Loucy (cell line): Measurements from ENCODE around the gene FGFRL1.

Experiments used
- EZH2phosphoT487 ChIP-seq: fragments of 200-600 bp; IDR thresholded peaks from 2 replicates; pipeline ENCODE4 v1.6.1; 2018; ENCODE audit warnings: antibody characterized with exemption, mild to moderate bottlenecking, moderate library complexity, borderline replicate concordance
- TF ChIP-seq, protein P1 (sequence below): fragments of 200-600 bp; sonication (generic); conservative IDR thresholded peaks from 2 replicates; pipeline ENCODE4 v1.5.1; 2014; ENCODE audit warnings: mild to moderate bottlenecking, antibody characterized with exemption, low read length

DNA sequence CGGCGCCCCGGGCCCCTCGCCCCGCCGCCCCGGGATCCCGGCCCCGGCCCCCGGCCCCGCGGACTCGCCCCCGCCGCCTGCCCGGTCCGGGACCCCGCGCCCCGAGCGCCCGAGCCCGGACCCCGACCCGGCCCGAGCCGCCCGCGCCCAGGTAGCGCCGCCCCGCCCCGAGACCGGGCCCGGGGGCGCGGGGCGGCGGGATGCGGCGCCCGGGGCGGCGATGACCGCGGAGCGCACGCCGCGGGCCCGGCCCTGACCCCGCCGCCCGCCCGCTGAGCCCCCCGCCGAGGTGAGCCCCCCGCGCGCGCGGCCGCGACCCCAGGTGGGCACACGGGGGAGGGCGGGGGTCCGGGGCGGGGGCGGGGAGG lies 224 bp downstream of the FGFRL1 start:
- TF ChIP-seq, protein P1, sequence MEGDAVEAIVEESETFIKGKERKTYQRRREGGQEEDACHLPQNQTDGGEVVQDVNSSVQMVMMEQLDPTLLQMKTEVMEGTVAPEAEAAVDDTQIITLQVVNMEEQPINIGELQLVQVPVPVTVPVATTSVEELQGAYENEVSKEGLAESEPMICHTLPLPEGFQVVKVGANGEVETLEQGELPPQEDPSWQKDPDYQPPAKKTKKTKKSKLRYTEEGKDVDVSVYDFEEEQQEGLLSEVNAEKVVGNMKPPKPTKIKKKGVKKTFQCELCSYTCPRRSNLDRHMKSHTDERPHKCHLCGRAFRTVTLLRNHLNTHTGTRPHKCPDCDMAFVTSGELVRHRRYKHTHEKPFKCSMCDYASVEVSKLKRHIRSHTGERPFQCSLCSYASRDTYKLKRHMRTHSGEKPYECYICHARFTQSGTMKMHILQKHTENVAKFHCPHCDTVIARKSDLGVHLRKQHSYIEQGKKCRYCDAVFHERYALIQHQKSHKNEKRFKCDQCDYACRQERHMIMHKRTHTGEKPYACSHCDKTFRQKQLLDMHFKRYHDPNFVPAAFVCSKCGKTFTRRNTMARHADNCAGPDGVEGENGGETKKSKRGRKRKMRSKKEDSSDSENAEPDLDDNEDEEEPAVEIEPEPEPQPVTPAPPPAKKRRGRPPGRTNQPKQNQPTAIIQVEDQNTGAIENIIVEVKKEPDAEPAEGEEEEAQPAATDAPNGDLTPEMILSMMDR: no peak
- TF ChIP-seq EZH2phosphoT487: no peak
